Activated T-cell treated with anti-CD3 and anti-CD28 coated beads, Interleukin-2, amount 50 U/mL, for 4 hours (primary cell): Measurements from ENCODE around the gene KANSL3. TPM values are rescaled to one million over a fixed set of nuclear protein-coding genes. Genes with fewer than 3 reads are reported as not detected.
"Not testable (repeated sequence)": the region's sequence is repeated elsewhere in the genome, so short reads cannot be mapped to it uniquely, and the experiment has no call there.

Experiments used
- ATAC-seq, 2 donors: fragments of 200-7000 bp; cut with Tn5 transposase; one replicate each; pipeline ENCODE4 v1.10.0; 2021
- DNase-seq: peaks from one replicate; pipeline ENCODE4 v3.0.0-alpha.2; 2020
- H3K27me3 Mint-ChIP-seq: one replicate; pipeline ENCODE4 v1.8.0; 2021; ENCODE audit warnings: low read depth, mixed read lengths
- H3K36me3 Mint-ChIP-seq: one replicate; pipeline ENCODE4 v1.8.0; 2022; ENCODE audit warnings: mixed read lengths; ENCODE audit not compliant: insufficient read depth
- H3K4me1 Mint-ChIP-seq: one replicate; pipeline ENCODE4 v1.8.0; 2021; ENCODE audit warnings: low read depth, mixed read lengths
- H3K4me3 Mint-ChIP-seq: one replicate; pipeline ENCODE4 v1.8.0; 2021; ENCODE audit warnings: mild to moderate bottlenecking, moderate library complexity, mixed read lengths
- H3K9me3 Mint-ChIP-seq: one replicate; pipeline ENCODE4 v1.8.0; 2021; ENCODE audit warnings: mixed read lengths
- total RNA-seq, 3 donors: library from RNA; stranded (reverse); gene quantifications; one replicate each; pipeline ENCODE4 v1.2.1, GENCODE V29; 2021

The KANSL3 gene
- total RNA-seq, 3 donors from 2014 or later = 29.1 to 32.3 (median 31.3) TPM

- Mint-ChIP-seq H3K27me3 (no peaks in the 10 kb centered on the region), H3K4me1 (no peaks in the 10 kb centered on the region), H3K9me3 (no peaks in the 10 kb centered on the region), H3K36me3 (no peaks in the 10 kb centered on the region), H3K4me3 (no peak overlapping the region)
- DNase-seq (no peak), ATAC-seq (no peak)
Observed at GRCh38 chr2:96575785-96576456, 62.2 kb downstream of the KANSL3 start.

GRCh38 chr2:96574364-96574763 lies 63.7 kb downstream of the KANSL3 start:
- ATAC-seq (no peak), DNase-seq (no peak)
- Mint-ChIP-seq H3K27me3 (no peaks in the 10 kb centered on the region), H3K9me3 (no peaks in the 10 kb centered on the region), H3K36me3 (no peaks in the 10 kb centered on the region), H3K4me1 (no peaks in the 10 kb centered on the region), H3K4me3 (no peak overlapping the region)

GRCh38 chr2:96568094-96568493 lies 70.0 kb downstream of the KANSL3 start:
- Mint-ChIP-seq H3K9me3 (no peaks in the 10 kb centered on the region), H3K36me3 (no peaks in the 10 kb centered on the region), H3K27me3 (no peaks in the 10 kb centered on the region), H3K4me1 (no peaks in the 10 kb centered on the region), H3K4me3 (no peak overlapping the region)
- DNase-seq (no peak), ATAC-seq (no peak)

GRCh38 chr2:96565111-96565510 lies 73.0 kb downstream of the KANSL3 start:
- H3K9me3 Mint-ChIP-seq = no peaks in the 10 kb centered on the region
- H3K4me3 Mint-ChIP-seq = no peak overlapping the region
- DNase-seq (no peak), ATAC-seq (no peak)
- H3K27me3 Mint-ChIP-seq = no peaks in the 10 kb centered on the region
- H3K36me3 Mint-ChIP-seq = no peaks in the 10 kb centered on the region
- no peaks in the 10 kb centered on the region for H3K4me1 Mint-ChIP-seq

- H3K36me3 Mint-ChIP-seq = no peaks in the 10 kb centered on the region
- H3K9me3 Mint-ChIP-seq = no peaks in the 10 kb centered on the region
- ATAC-seq (no peak), DNase-seq (no peak)
- H3K27me3 Mint-ChIP-seq = no peaks in the 10 kb centered on the region
- no peak overlapping the region for H3K4me3 Mint-ChIP-seq
- H3K4me1 Mint-ChIP-seq = no peaks in the 10 kb centered on the region
Observed at GRCh38 chr2:96564563-96564962, 73.5 kb downstream of the KANSL3 start.

- H3K36me3 Mint-ChIP-seq = no peaks in the 10 kb centered on the region
- no peak for ATAC-seq
Observed at GRCh38 chr2:96564026-96564425, 74.1 kb downstream of the KANSL3 start.

GRCh38 chr2:96558485-96558884 lies 79.6 kb downstream of the KANSL3 start:
- H3K4me1 Mint-ChIP-seq = peaks cover 16% of the 10 kb centered on the region
- H3K36me3 Mint-ChIP-seq = no peaks in the 10 kb centered on the region
- no peaks in the 10 kb centered on the region for H3K27me3 Mint-ChIP-seq
- no peak overlapping the region for H3K4me3 Mint-ChIP-seq
- ATAC-seq (no peak), DNase-seq (no peak)
- H3K9me3 Mint-ChIP-seq = no peaks in the 10 kb centered on the region

More at GRCh38 chr2:96564026-96564425, 74.1 kb downstream of the KANSL3 start:
- Mint-ChIP-seq H3K27me3 (no peaks in the 10 kb centered on the region), H3K4me1 (no peaks in the 10 kb centered on the region), H3K4me3 (no peak overlapping the region), H3K9me3 (no peaks in the 10 kb centered on the region)
- DNase-seq = no peak

- H3K4me3 Mint-ChIP-seq = no peak overlapping the region
- H3K36me3 Mint-ChIP-seq = peaks cover 3% of the 10 kb centered on the region
- no peaks in the 10 kb centered on the region for H3K27me3 Mint-ChIP-seq
- DNase-seq (no peak), ATAC-seq (no peak)
- H3K4me1 Mint-ChIP-seq = peaks cover 19% of the 10 kb centered on the region
- no peaks in the 10 kb centered on the region for H3K9me3 Mint-ChIP-seq
Observed at GRCh38 chr2:96558061-96558460, 80.1 kb downstream of the KANSL3 start.

GRCh38 chr2:96557421-96557820 lies 80.7 kb downstream of the KANSL3 start:
- not testable (repeated sequence) for ATAC-seq, H3K4me3 Mint-ChIP-seq

GRCh38 chr2:96556441-96557330 lies 81.4 kb downstream of the KANSL3 start:
- no peaks in the 10 kb centered on the region for H3K27me3 Mint-ChIP-seq

More at GRCh38 chr2:96557421-96557820, 80.7 kb downstream of the KANSL3 start:
- not testable (repeated sequence) for H3K27me3 Mint-ChIP-seq, DNase-seq, H3K9me3 Mint-ChIP-seq, H3K36me3 Mint-ChIP-seq
- H3K4me1 Mint-ChIP-seq = peaks cover 23% of the 10 kb centered on the region

GRCh38 chr2:96555146-96555610 lies 82.9 kb downstream of the KANSL3 start:
- Mint-ChIP-seq H3K4me3 (no peak overlapping the region), H3K4me1 (peaks cover 23% of the 10 kb centered on the region), H3K9me3 (no peaks in the 10 kb centered on the region), H3K27me3 (no peaks in the 10 kb centered on the region), H3K36me3 (peaks cover 9% of the 10 kb centered on the region)
- ATAC-seq (no peak), DNase-seq (no peak)

More at GRCh38 chr2:96556441-96557330, 81.4 kb downstream of the KANSL3 start:
- peaks cover 23% of the 10 kb centered on the region for H3K4me1 Mint-ChIP-seq
- H3K9me3 Mint-ChIP-seq = no peaks in the 10 kb centered on the region
- peaks cover 9% of the 10 kb centered on the region for H3K36me3 Mint-ChIP-seq
- ATAC-seq (peak; percentile 85), DNase-seq (peak; percentile 54)
- no peak overlapping the region for H3K4me3 Mint-ChIP-seq

GRCh38 chr2:96554293-96555145 lies 83.6 kb downstream of the KANSL3 start:
- DNase-seq = peak; percentile 64
- no peaks in the 10 kb centered on the region for H3K27me3 Mint-ChIP-seq
- peak; percentile 36 to 44 for ATAC-seq
- peak overlapping the region; percentile 24 for H3K4me3 Mint-ChIP-seq
- H3K4me1 Mint-ChIP-seq = peaks cover 23% of the 10 kb centered on the region
- H3K36me3 Mint-ChIP-seq = peaks cover 10% of the 10 kb centered on the region
- H3K9me3 Mint-ChIP-seq = no peaks in the 10 kb centered on the region

- not testable (repeated sequence) for H3K9me3 Mint-ChIP-seq, H3K27me3 Mint-ChIP-seq, DNase-seq, ATAC-seq
- H3K4me1 Mint-ChIP-seq = peaks cover 23% of the 10 kb centered on the region
- peaks cover 10% of the 10 kb centered on the region for H3K36me3 Mint-ChIP-seq
- peak overlapping the region; percentile 24 for H3K4me3 Mint-ChIP-seq
Observed at GRCh38 chr2:96553957-96554292, 84.2 kb downstream of the KANSL3 start.
